DMS53 treated with DMSO at 0.1 percent for 48 hours (cell line): ENCODE measurements around the gene LPAR5.
A peak's percentile ranks its signal among the peaks of the same experiment; 100 is the strongest.

Source experiments
- DNase-seq: peaks from one replicate; lab custom pipeline; 2025; ENCODE audit not compliant: unreplicated experiment; lab: John Stamatoyannopoulos, UW

LPAR5 gene

GRCh38 chr12:6635856-6636531 lies at the start of gene LPAR5:
Gene LPAR5, minus strand, starts transcription at chr12:6635959. Its CDS starts 14,711 bp downstream, at chr12:6621248.
- no peak for DNase-seq

GRCh38 chr12:6684609-6685008 lies 48.9 kb upstream of the LPAR5 start:
- DNase-seq: peak; percentile 44

- no peak for DNase-seq
Measured at GRCh38 chr12:6676962-6677361, 41.2 kb upstream of the LPAR5 start.

GRCh38 chr12:6672143-6672542 lies 36.4 kb upstream of the LPAR5 start:
- DNase-seq: no peak

- peak; percentile 35 for DNase-seq
Measured at GRCh38 chr12:6667559-6668210, 31.9 kb upstream of the LPAR5 start.

- DNase-seq: no peak
Measured at GRCh38 chr12:6666211-6666610, 30.5 kb upstream of the LPAR5 start.

GRCh38 chr12:6664902-6665301 lies 29.1 kb upstream of the LPAR5 start:
- DNase-seq: no peak

- peak; percentile 100 for DNase-seq
Measured at GRCh38 chr12:6662906-6663742, 27.4 kb upstream of the LPAR5 start, which contains the start of gene ING4. Gene ING4, minus strand, starts transcription at chr12:6663119. Its CDS starts 18 bp downstream, at chr12:6663101.

- no peak for DNase-seq
Measured at GRCh38 chr12:6662602-6662905, 26.8 kb upstream of the LPAR5 start.

- DNase-seq: no peak
Measured at GRCh38 chr12:6653987-6654386, 18.2 kb upstream of the LPAR5 start.

- DNase-seq: no peak
Measured at GRCh38 chr12:6653342-6653741, 17.6 kb upstream of the LPAR5 start.

- DNase-seq: no peak
Measured at GRCh38 chr12:6652391-6652790, 16.6 kb upstream of the LPAR5 start.

GRCh38 chr12:6650832-6651231 lies 15.1 kb upstream of the LPAR5 start:
- no peak for DNase-seq

- peak; percentile 39 for DNase-seq
Measured at GRCh38 chr12:6647083-6647604, 11.4 kb upstream of the LPAR5 start, which contains the start of gene ACRBP. Gene ACRBP, minus strand, starts transcription at chr12:6647432. Its CDS starts 66 bp downstream, at chr12:6647366.

GRCh38 chr12:6646276-6647082 lies 10.7 kb upstream of the LPAR5 start:
- DNase-seq: no peak

- no peak for DNase-seq
Measured at GRCh38 chr12:6644903-6645302, 9.1 kb upstream of the LPAR5 start.

- no peak for DNase-seq
Measured at GRCh38 chr12:6644257-6644596, 8.5 kb upstream of the LPAR5 start.

GRCh38 chr12:6643569-6644256 lies 8.0 kb upstream of the LPAR5 start:
- no peak for DNase-seq

- DNase-seq: no peak
Measured at GRCh38 chr12:6641131-6641530, 5.4 kb upstream of the LPAR5 start.

- DNase-seq: no peak
Measured at GRCh38 chr12:6640497-6640896, 4.7 kb upstream of the LPAR5 start.
